HepG2 (cell line): Measurements from ENCODE around the gene OTOP2. TPM values are rescaled to one million over a fixed set of nuclear protein-coding genes. Genes with fewer than 3 reads are reported as not detected.

ENCODE experiments used
- ATF6 ChIP-seq: sonication (generic); formaldehyde crosslinking; conservative IDR thresholded peaks from 2 replicates; pipeline ENCODE4 v1.4.0; 2020; ENCODE audit warnings: missing genetic modification reagents
- CREB1 ChIP-seq, 2 experiments: fragments of 450-650 bp in 1 of 2; IDR thresholded peaks; 2 replicates each; pipeline ENCODE4 v1.6.1; 2016 to 2017; ENCODE audit warnings: control low read depth in 1 of 2, mild to moderate bottlenecking in 1 of 2, missing compliant biosample characterization in 1 of 2, missing genetic modification characterization in 1 of 2
- E2F5 ChIP-seq: sonication (generic); formaldehyde crosslinking; conservative IDR thresholded peaks from 2 replicates; pipeline ENCODE4 v1.4.0; 2020; ENCODE audit warnings: missing genetic modification reagents
- FOSL2 ChIP-seq: sonication (generic); formaldehyde crosslinking; IDR thresholded peaks from 2 replicates; pipeline ENCODE4 v1.4.0; 2020; ENCODE audit warnings: missing genetic modification reagents
- FOXO4 ChIP-seq: sonication (generic); formaldehyde crosslinking; conservative IDR thresholded peaks from 2 replicates; pipeline ENCODE4 v1.8.1; 2023; ENCODE audit warnings: missing genetic modification reagents
- HBP1 ChIP-seq: IDR thresholded peaks from 2 replicates; pipeline ENCODE4 v1.6.1; 2016; ENCODE audit warnings: low read depth, control low read depth
- HIC2 ChIP-seq: sonication (generic); formaldehyde crosslinking; IDR thresholded peaks from 2 replicates; pipeline ENCODE4 v1.9.0; 2022; ENCODE audit warnings: low read depth, missing genetic modification reagents
- IRF1 ChIP-seq: sonication (generic); formaldehyde crosslinking; IDR thresholded peaks from 2 replicates; pipeline ENCODE4 v1.4.0; 2020; ENCODE audit warnings: low read depth, mild to moderate bottlenecking, missing genetic modification reagents
- NFRKB ChIP-seq: fragments of 450-650 bp; IDR thresholded peaks from 2 replicates; pipeline ENCODE4 v1.6.1; 2017
- STAG1 ChIP-seq: sonication (generic); formaldehyde crosslinking; IDR thresholded peaks from 2 replicates; pipeline ENCODE4 v1.4.0; 2020; ENCODE audit warnings: missing genetic modification reagents
- ZEB1 ChIP-seq: IDR thresholded peaks from 2 replicates; pipeline ENCODE4 v1.6.1; 2012; ENCODE audit warnings: mild to moderate bottlenecking, low read depth, inconsistent platforms; ENCODE audit not compliant: insufficient replicate concordance
- ZNF275 ChIP-seq: sonication (generic); formaldehyde crosslinking; IDR thresholded peaks from 2 replicates; pipeline ENCODE4 v1.8.0; 2022; ENCODE audit warnings: missing genetic modification reagents, mild to moderate bottlenecking, inconsistent platforms, borderline replicate concordance
- ZNF329 ChIP-seq: sonication (generic); formaldehyde crosslinking; IDR thresholded peaks from 2 replicates; pipeline ENCODE4 v1.9.0; 2021; ENCODE audit warnings: low read depth, mild to moderate bottlenecking, missing genetic modification reagents
- ZNF512 ChIP-seq: sonication (generic); formaldehyde crosslinking; IDR thresholded peaks from 2 replicates; pipeline ENCODE4 v1.4.0; 2020; ENCODE audit warnings: mild to moderate bottlenecking, missing genetic modification reagents
- ZNF776 ChIP-seq: sonication (generic); formaldehyde crosslinking; IDR thresholded peaks from 2 replicates; pipeline ENCODE4 v1.4.0; 2020; ENCODE audit warnings: mild to moderate bottlenecking, missing genetic modification reagents
- polyA plus RNA-seq, 8 experiments: library from polyadenylated mRNA; depleted of rRNA in 3 of 8; stranded (reverse) in 7 of 8; unstranded in 1 of 8; fragments of >200 nt; fragmentation: Illumina TruSeq in 4 of 8; extraction: Trizol in 4 of 8; gene quantifications; 2 replicates each; pipeline versions ENCODE4 v1.2.1 to v1.2.3, GENCODE V29; 2011 to 2016; ENCODE audit warnings: low read depth in 4 of 8, missing spikeins in 1 of 8, mixed read lengths in 1 of 8; ENCODE audit not compliant: insufficient read depth in 1 of 8
- total RNA-seq, 5 experiments: library from RNA; depleted of rRNA; stranded (reverse); fragments of >200 nt; fragmentation: Illumina TruSeq; extraction: Trizol; gene quantifications; 2 replicates each; pipeline ENCODE4 v1.2.3, GENCODE V29; 2016; ENCODE audit warnings: low read depth in 1 of 5

OTOP2 gene
- total and polyA plus RNA-seq, 2 of the 13 experiments (the other 11 are each of a cell fraction or from before 2014, with no cell fraction given): not detected

- TF ChIP-seq ZNF275 (no peak), HBP1 (CRISPR knock-in tag) (0 out of 2 replicates have a peak, but pooled peaks have one; percentile 39), FOSL2 (CRISPR knock-in tag) (no peak), ZEB1 (no peak), IRF1 (no peak), ZNF329 (no peak), CREB1 (IDR thresholded peaks at IDR 0.05) (no peak), CREB1 (CRISPR knock-in tag; IDR thresholded peaks at IDR 0.05) (no peak), E2F5 (CRISPR knock-in tag) (no peak), NFRKB (no peak), HIC2 (CRISPR knock-in tag) (no peak), STAG1 (CRISPR knock-in tag) (peak; percentile 85), ZNF776 (peak; percentile 24; the same call in 1 of the 2 replicates), ATF6 (CRISPR knock-in tag) (no peak), ZNF512 (CRISPR knock-in tag) (no peak), FOXO4 (no peak)
Measured at GRCh38 chr17:74919440-74920305, 4.4 kb upstream of the OTOP2 start (continued).
